T-helper 2 cell (primary cell): ENCODE results near the gene TMEM238.
"Not testable (repeated sequence)": the region's sequence is repeated elsewhere in the genome, so short reads cannot be mapped to it uniquely, and the experiment has no call there.

Experiments used
- DNase-seq, 5 experiments: peaks; one replicate each; pipeline versions ENCODE4 v3.0.0 to v3.0.0-alpha.2; 2012 to 2022
- total RNA-seq, 2 donors: gene quantifications; one replicate each; lab custom pipeline; 2026; lab: John Stamatoyannopoulos, UW

The TMEM238 gene, protein sequence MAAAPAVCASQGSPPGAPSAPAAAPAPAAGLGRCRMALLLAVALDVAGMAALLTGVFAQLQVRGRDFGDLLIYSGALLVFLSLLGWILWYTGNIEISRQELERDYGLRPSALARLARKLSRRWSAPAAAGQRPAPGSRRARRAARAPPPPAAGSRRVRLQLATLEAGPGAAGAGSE
- 2.1 to 8.1 reads per million in 2 donors for total RNA-seq

DNA sequence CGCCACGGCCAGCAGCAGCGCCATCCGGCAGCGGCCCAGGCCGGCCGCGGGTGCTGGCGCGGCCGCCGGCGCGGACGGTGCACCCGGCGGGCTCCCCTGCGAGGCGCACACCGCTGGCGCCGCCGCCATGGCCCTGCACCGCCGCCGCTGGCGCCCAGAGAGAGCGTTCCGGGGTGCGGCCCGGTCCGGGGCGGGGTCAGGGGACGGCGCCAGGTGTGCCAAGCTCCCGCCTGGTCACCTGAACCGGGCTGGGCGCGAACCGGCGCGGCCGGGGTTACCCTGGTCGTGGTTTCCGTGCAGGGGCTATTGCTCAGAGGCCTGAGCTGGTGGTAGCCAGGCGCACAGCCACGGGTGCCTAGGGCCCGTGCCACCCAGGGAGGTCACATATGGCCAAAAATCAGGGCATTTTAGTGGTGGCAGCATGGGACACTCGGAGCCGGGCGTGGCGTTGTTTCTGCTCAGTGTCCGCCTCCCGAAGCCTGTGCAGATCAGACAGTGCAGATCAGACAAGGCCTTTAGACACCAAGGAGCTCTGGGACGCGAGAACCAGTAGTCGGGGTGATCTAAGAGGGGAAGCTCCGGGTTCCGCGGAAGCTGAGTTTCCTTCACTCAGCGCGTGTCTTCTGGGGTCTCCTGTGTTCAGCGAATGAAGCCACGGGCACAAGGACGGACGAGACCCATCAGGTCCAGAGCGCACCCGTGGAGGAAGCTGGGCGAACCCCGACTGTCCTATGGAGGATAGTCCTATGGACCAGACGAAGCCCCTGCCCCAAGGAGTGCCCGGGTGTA, at the start of gene TMEM238:
TMEM238 (minus strand) TSS at position 162 of the 789 bp plus-strand sequence; CDS start at position 129, 33 bp downstream.
- peak in 1 of 5 experiments; percentile 52 for DNase-seq

DNA sequence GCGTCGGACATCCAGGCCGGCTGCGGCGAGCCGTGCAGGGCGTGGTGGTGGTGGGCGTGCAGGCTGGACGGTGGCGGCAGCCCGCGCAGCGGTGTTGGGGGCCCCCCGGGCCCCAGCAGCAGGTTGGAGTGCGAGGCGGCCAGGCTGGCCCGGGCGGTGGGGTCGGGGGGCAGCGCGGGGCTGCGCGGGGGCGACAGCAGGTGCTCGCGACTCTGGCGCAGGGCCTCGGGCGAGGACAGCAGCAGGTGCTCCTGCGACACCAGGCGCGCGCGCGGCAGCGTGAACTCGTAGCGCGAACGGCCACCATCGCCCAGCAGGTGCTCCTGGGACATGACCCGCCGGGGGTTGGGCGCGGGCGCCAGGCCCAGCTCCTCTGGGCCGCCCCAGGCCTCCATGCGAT, 49.2 kb upstream of the TMEM238 start:
- no peak for DNase-seq

DNA sequence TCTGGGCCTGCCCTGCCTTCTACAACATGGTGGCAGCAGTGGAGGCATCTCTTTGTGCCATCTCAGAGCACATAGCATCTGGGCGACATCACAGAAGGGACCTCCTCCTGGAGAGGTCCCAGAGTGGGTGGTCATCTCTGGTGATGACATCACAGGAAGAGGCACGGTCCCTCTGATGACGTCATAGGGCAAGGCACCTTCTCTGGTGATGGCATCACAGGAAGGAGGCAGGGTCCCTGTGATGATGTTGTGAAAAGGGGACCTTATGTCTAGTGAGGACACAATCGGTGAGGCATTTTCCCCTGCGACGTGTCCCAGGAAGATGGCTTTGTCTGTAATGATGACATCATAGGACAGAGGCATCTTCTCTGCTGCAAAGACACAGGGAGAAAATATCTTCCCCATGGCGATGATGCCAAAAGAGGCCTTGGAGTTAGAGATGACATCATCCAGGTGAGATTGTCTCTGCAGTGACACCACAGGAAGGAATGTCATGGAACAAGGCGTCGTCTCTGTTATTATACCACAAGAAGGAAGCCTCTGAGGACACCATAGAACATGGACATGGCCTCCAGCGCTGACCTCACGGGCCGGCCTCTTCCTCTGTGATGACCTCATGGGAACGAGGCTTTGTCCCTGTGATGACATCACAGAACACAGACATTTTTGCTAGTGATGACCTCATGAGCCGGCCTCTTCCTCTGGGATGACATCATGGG, 48.3 kb upstream of the TMEM238 start:
- DNase-seq: no peak

DNA sequence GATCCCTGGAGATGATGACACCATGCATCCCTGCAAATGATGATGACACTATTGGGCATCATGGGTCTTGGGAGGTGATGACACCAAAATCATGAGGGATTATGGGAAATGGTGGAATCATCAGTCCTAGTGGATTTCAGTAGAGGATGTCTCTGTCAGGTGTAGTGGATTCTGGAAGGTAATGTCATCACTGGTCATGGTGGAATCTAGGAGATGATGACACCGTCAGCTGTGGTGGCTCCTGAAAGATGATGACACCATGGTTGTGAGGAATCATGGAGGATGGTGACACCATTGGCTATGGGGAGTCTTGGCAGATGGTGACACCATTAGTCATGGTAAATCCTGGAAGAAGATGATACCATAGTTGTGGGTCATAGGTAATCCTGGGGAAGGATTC, 47.1 kb upstream of the TMEM238 start:
- no peak for DNase-seq

DNA sequence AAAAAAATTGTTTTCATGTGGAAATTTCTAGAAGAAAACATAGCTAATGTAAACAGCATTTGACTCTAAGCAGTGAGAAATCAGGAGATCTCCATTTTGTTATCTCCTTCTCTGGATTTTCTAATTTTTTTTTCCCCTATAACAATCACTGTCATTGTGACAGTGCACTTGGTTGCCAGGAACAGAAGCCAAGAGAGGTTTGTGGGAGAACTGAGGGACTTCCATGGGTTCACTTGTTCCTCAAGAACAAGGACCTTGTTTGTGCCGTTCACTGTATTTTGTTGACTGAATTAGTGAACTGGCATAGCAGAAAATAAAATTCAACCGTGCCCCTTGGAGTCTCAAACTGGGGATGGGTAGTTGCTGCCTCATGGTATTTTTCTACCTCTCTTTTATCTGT, 42.0 kb upstream of the TMEM238 start:
- no peak for DNase-seq

DNA sequence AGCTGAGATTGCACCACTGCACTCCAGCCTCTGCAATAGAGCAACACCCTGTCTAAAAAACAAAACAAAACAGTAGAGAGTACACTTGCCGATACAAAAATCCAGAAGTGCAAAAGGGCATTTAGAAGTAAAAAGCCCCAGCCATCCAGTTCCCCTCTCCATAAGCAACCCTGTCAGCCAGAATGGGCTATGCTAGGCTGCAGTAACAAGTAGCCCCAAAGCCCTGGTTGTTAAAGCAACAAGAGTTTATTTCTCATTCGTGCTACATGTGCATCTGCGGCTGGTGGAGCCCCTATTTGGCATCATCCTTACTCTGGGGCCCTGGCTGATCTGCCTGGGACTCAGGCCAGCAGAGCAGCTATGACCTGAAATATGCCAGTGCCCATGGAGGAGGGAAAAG, 40.4 kb upstream of the TMEM238 start:
- DNase-seq: no peak

DNA sequence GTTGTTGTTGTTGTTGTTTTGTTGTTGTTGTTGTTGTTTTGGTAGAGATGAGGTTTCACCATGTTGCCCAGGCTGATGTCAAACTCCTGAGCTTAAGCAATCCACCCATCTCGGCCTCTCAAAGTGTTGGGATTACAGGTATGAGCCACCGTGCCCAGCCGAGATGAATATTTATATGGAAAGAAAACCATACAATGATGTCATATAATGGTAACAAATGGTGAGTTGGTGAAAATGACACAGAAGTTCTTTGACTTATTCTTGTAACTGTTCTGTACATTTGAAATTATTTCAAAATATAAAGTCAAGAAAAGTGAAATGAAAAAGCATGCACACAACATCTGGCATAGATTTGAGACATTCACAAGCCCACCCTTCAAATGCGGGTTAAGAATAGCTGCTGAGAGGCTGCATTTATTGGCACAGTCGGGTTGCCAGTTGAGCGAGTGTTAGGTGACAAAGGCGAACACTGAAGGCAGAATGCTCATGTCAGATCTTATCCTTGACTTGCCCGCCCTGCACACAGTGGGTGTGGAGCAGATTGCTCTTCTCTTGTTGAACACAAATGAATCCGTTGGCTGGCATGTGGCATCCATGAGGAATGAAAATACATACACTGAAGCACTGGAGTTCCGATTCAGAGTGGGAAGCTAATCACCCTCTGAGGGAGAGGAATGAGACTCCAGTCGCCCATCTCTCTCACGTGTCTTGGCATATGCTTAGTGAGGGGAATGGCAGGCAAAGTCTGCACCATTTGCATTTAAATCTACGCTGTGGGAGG, 39.3 kb upstream of the TMEM238 start:
- DNase-seq: no peak

DNA sequence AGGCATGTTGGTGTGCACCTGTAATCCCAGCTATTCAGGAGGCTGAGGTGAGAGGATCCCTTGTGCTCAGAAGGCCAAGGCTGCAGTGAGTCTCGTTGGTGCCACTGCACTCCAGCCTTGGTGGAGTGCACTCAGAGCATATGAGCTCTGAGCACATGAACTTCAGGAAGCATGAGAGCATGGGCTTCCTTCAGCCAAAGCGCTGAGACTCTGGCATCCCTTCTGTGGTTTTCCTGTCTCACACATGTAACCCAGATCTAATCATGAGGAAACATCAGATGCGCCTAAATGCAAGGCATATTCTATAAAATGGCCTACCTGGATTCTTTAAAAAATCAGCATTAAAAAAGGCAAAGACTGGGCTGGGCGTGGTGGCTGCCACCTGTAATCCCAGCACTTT, 37.2 kb upstream of the TMEM238 start:
- peak in 2 of 5 experiments; percentile 57 to 64 for DNase-seq

DNA sequence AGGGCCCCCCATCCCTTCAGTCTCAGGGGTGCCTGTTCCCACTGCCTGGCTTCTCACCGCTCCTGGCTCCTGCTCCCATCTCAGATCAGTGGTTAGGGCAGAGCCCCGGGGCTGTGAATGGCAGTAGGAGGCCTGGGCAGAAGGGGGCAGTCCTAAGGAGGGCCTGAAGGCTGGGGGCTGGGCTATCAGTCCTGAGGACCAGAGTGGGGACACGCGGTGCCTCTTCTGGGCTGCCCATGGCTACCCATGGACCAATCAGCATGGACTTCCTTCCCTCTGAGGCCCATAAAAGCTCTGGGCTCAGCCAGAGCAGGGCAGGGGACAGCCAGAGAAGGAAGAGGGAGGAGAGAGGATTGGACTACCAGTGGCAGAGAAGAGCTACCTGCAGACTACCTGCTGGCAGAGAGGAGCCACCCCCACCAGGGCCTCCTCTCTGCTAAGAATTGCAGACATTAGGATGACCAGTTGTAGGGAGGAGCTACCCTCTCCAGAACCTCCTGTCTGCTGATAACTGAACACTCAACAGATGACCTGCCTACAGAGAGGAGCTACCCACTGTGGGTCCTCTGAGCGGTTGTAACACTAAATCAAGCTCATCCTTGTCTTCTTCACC, 35.6 kb upstream of the TMEM238 start:
- DNase-seq: no peak

DNA sequence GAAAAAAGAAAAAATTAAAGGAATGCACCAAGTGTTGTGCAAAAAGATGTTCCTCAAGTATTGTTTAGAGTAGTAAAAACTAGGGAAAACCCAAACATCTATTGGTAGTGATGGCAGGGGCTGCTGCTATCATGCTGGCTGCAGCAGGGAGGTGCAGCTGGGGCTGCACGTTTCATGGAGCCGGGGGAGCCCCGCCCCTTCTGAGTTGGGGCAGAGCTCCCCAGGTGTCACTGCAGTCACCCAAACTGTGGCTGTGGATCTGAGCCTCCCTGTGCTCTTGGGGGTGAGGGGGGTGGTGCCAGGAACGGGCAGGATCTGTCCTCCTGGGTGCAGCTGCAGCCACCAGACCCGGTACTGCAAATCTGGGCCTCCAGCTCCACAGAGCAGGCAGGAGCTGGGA, 35.0 kb upstream of the TMEM238 start:
- no peak for DNase-seq

DNA sequence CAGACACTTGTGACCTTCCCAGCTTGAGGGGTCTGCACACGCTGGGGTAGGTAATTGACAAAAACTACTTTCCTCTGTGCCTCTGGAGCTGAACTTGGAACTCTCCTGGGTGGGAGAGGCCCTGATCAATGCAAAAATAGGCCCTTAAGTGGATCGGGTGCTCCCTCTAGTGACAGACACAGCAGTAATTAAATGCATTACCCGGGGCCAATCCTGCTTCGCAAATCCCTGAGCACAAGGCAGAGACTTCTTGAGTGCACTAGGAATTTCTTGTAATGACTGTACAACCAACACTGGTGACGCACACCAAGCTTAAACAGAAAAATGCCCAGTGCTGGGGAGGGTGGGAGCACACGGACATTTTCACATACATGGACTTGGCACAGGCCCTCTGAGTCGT, 34.1 kb upstream of the TMEM238 start:
- DNase-seq: peak in 4 of 5 experiments; percentile 24 to 64 (median 29)

DNA sequence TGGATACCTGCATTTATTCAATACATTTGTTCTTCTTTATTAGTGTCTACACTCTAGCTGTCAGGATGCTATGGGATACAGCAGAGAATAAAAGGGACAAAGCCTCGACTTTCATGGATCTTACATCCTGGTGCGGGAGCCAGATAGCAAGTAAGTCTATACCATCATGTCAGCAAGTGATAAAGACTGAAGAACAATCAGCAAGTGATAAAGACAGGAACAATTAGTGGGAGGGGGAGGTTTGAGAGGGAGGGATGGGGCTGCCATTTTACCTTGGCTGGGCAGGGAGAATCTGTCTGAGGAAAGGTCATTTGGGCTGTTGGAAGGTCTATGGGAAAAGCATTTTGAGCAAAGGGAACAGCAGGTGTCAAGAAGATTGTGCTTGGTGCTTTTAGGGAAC, 26.1 kb upstream of the TMEM238 start:
- DNase-seq: no peak

DNA sequence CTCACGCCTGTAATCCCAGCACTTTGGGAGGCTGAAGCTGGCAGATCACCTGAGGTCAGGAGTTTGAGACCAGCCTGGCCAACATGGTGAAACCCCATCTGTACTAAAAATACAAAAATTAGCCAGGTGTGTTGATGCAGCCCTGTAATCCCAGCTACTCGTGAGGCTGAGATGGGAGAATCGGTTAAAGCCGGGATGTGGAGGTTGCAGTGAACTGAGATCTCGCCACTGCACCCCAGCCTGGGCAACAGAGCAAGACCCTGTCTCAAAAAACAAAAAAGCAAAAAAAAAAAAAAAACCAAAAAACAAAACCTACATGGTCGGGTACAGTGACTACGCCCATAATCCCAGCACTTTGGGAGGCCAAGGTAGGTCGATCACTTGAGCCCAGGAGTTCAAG, 25.1 kb upstream of the TMEM238 start:
- not testable (repeated sequence) for DNase-seq

DNA sequence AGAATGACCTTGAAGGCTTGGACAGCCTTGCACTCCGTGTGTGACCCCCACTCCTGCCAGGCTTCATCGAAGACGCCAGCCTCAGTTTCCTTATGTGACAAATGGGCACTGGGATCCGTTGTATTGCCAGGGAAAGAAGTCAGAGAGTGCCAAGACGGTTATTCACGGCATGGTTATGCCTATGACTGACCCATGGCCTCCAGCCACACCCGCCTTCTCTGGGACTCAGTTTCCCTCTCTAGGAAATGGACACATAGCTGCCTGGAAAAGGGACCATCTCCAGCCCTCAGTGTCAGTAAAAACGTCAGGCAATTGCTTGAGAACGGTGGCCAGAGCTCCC, 24.4 kb upstream of the TMEM238 start:
- no peak for DNase-seq

DNA sequence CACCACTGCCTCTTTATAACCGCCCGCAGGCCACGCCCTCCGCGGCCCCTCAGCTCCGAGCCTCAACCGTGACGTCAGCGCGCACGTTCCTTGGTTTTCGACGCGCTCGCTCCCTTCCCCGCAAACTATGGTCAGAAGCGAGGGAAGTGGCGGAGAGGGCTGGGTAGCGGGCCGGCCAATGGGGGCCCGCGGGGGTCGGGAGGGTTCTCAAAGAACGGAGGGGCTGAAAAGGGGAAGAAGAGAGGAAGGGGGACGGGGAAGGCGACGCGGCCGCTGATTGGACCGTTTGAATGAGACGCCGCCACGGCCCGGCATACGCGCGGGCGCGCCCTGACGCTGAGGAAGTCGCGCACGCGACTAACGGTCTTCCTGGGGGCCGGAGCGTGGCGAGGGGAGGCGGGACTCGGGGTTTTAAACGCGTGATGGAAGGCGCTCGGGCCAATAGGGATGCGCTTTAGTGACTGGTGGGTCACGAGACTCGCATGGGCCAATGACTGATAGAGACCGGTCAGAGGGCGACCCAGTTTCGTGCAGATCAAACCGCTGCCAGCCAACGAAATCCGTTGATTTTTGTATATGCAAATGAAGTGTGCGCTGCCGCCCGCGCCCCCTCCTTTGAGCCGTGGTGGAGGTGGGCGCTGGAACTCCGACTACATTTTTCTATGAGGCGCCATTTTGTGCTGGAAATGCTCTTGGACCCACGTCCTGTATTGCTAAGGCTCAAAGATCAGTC, 23.9 kb upstream of the TMEM238 start:
- DNase-seq: peak; percentile 91 to 100 (median 97)

DNA sequence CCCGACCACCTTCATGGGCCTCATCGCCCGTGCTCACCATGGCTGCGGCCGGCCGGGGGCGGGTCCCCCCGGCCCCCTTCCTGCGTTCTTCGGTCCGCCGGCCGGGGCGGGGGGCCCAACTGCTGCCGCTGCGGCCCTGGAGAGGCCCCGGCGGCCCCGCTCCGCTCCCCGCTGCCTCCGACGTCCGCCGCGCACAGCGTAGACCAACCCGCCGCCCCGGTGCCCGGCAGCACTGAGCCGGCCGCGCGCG, 23.4 kb upstream of the TMEM238 start, which contains the start of gene UBE2S:
UBE2S (minus strand) TSS at position 239 of the 250 bp plus-strand sequence; CDS start at position 40, 199 bp downstream.
- DNase-seq: not testable (repeated sequence)

DNA sequence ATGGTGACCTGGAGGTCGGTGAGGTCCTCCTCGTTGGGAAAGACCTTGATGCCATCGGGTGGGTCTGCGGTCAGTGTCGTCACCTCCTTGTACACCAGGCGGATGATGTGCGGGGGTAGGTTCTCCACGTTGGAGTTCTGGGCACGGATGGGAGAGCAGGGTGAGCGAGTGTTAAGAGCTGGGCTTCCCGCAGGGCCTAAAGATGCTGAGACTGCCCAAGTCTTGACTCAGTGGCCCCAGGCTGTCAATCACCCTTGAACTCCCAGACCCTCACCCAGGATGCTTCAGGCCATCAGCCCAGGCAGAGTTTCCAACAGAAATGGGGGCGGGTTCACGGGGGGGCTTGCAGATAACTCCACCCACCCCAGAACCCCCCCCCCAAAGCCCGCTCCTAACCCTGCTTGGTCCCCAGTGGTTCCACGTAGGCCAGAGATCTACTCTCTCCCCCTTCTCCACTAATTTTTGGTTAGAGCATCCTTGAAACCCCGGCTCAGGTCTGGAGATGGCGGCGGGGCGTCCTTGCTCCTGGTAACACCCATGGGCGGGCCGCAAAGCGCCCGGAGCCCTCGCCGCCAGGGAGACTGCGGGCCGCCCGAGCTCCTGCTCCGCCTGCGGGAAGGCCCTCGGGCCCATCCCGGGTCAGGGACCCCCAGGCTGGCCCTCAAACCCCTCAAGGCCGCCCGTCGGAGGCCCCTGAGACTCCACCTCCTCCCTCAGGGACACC, 22.9 kb upstream of the TMEM238 start:
- peak in 2 of 5 experiments; percentile 26 to 60 for DNase-seq

DNA sequence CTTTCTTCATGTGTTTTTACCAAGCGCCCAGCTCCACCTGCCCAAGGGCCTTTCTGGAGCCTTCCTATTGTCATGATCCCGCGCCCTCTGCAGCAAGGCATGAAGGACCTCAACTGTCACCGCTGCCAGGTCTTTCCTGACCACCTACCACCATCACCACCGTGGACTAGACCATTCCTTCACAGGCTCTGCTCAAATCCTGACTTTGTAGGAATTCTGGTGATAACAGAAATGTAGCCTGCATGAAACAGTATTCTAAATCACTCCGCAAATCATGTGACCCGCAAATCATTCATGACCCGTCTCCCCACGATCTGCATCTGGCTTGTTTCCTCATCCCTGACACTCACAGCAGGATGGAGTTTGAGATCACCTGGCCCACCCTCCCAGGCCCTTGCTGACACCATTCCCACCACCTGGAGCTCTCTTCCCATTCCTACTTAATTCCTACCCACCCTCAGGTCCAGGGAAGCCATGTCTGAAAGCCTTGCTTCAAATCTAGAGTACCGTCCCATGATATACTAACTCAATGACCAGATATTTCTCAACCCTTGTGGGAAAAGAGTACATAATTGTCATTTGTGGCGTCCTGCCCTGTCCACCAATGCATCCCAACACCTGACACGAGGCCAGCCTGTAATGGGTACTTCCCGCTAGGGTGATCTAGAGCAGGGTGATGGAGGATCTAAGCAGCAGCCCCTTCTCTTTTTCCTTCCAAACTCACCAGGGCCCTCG, 22.2 kb upstream of the TMEM238 start:
- DNase-seq: no peak

DNA sequence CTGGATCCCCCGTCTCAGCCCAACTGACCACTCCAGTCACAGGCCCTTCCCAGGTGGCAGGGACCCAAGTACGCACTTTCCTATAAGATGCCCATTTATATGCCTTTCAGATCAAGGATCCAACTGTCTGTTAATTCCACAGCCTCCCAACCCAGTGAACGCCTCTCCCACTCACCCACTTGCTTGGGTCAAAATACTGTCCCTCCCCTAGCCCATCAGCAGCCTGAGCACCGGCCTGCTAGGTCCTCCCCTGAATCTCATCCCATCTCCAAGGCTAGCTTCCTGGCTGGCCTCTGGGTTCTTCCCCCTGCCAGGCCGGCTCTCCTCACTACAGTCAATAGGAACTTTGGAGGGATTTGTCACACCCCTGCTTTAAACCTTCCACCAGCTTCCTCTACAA, 21.5 kb upstream of the TMEM238 start:
- DNase-seq: no peak

DNA sequence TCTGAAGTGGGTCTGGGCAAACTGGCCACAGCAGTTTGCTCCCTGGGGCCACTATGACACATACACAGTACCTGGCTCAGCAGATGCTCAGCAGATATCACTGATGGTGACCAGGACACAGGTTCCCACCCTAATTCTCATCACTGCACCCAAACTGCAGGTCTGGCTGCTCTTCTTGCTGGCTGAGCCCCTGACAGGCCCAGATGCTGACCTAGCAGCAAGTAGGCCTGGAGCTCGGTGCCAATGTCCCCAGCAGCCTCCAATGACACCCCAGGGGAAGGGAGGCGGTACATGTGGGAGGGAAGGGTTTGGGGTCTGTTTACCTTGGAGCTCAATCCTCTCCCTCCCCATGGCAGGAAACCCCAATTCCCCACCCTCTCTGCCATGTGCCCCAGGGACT, 18.4 kb upstream of the TMEM238 start:
- no peak for DNase-seq

DNA sequence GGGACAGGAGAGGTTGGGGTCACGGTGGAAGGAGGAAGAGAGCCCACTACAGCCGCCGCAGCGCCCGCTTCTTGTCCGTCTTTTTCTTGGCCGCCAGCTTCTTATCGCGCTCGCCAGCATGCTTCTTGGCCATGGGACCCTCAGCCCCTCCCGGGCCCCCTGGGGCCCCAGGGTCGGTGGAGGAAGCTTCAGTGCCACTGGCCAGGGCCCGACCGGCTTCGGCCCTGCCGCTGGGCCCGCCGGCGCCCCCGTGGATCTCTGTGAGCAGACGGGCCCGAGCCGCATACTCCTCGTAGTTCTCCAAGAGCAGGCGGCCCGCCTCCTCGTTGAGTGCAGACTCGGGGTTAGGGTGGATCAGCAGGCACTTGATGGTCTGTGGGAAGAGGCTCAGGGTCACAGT, 17.3 kb upstream of the TMEM238 start:
- not testable (repeated sequence) for DNase-seq
